HepG2 (cell line): ENCODE measurements around the gene CCDC85C. TPM values are rescaled to one million over a fixed set of nuclear protein-coding genes. Genes with fewer than 3 reads are reported as not detected.

Source experiments
- ATAC-seq: fragments of 200-7000 bp; cut with Tn5 transposase; 3 replicates; pipeline ENCODE4 v1.9.1; 2020; ENCODE audit warnings: mild to moderate bottlenecking, moderate library complexity
- BruUV-seq: library from RNA; stranded (reverse); fragments of 400-500 nt; replicated peaks from 2 replicates; lab custom pipeline; 2021; lab: Mats Ljungman, UMichigan
- CTCF ChIA-PET: fragments of 300-600 bp; formaldehyde crosslinking; extraction: SDS; loops from one replicate; lab custom pipeline; 2021; ENCODE audit warnings: low total read pairs, inconsistent platforms, low intra/inter-chr PET ratio; lab: Yijun Ruan, JAX
- POLR2A ChIA-PET: fragments of 350-600 bp; sonication (Branson Sonifier 250); formaldehyde crosslinking; loops from one replicate; lab custom pipeline; 2020; ENCODE audit warnings: antibody characterized with exemption, inconsistent platforms; lab: Yijun Ruan, JAX
- DNase-seq: peaks from one replicate; pipeline ENCODE4 v3.0.0-alpha.2; 2015; ENCODE audit warnings: low spot score
- FAIRE-seq: peaks from 3 replicates; lab custom pipeline; 2011; peaks lifted over from hg19 to GRCh38; lab: Jason Lieb, UNC
- H2AFZ ChIP-seq: one replicate; pipeline ENCODE4 v1.6.1; 2011; ENCODE audit warnings: low read length, inconsistent platforms
- H3K27ac ChIP-seq: fragments of 300-600 bp; 3 replicates; pipeline ENCODE4 v1.8.0; 2011; ENCODE audit warnings: mixed run types, mild to moderate bottlenecking, mixed read lengths, low read length, inconsistent platforms; ENCODE audit not compliant: insufficient read depth; ENCODE audit errors: extremely low read length
- H3K27me3 ChIP-seq, 2 experiments: fragments of 200-600 bp in 1 of 2; 2 replicates in 1 of 2; 3 replicates in 1 of 2; pipeline versions ENCODE4 v1.6.0 to v1.8.0; 2011; ENCODE audit warnings: low read length in 2 of 2, mild to moderate bottlenecking in 2 of 2, moderate library complexity in 2 of 2, inconsistent platforms in 1 of 2; ENCODE audit not compliant: insufficient read depth in 2 of 2, control insufficient read depth in 1 of 2
- H3K36me3 ChIP-seq, 2 experiments: fragments of 200-600 bp in 1 of 2; replicated peaks in 1 of 2; 2 replicates in 1 of 2; 3 replicates in 1 of 2; pipeline versions ENCODE4 v1.5.1 to v1.8.0; 2011; ENCODE audit warnings: low read length in 2 of 2, inconsistent platforms in 1 of 2; ENCODE audit not compliant: insufficient read depth in 2 of 2, control insufficient read depth in 1 of 2
- H3K4me1 ChIP-seq: 2 replicates; pipeline ENCODE4 v1.5.1; 2012; ENCODE audit warnings: low read length, inconsistent platforms; ENCODE audit not compliant: insufficient read depth
- H3K4me2 ChIP-seq: 2 replicates; pipeline ENCODE4 v1.6.0; 2011; ENCODE audit warnings: low read depth, low read length, inconsistent platforms
- H3K4me3 ChIP-seq, 3 experiments: fragments of 200-600 bp in 1 of 3; sonication (generic), shearing (Covaris generic) in 1 of 3; replicated peaks in 1 of 3; 2 replicates each; pipeline ENCODE4 v1.5.1; 2011 to 2016; ENCODE audit warnings: low read length in 3 of 3, inconsistent platforms in 2 of 3, low read depth in 2 of 3, mild to moderate bottlenecking in 2 of 3, control low read depth in 1 of 3, mixed read lengths in 1 of 3; ENCODE audit not compliant: insufficient read depth in 1 of 3
- H3K79me2 ChIP-seq: one replicate; pipeline ENCODE4 v1.6.1; 2011; ENCODE audit warnings: low read length, inconsistent platforms; ENCODE audit not compliant: insufficient read depth
- H3K9ac ChIP-seq: 2 replicates; pipeline ENCODE4 v1.6.0; 2011; ENCODE audit warnings: mild to moderate bottlenecking, low read depth, low read length, inconsistent platforms; ENCODE audit not compliant: insufficient read depth
- H3K9me3 ChIP-seq: 2 replicates; pipeline ENCODE4 v1.5.1; 2012; ENCODE audit warnings: mild to moderate bottlenecking, low read length
- H4K20me1 ChIP-seq: 2 replicates; pipeline ENCODE4 v1.6.0; 2011; ENCODE audit warnings: inconsistent platforms, mild to moderate bottlenecking, low read length, moderate library complexity; ENCODE audit not compliant: insufficient read depth
- HNF1B ChIP-seq: sonication (generic); formaldehyde crosslinking; IDR thresholded peaks from 2 replicates; pipeline ENCODE4 v1.5.1; 2020; ENCODE audit warnings: mild to moderate bottlenecking, moderate library complexity, missing genetic modification reagents
- JDP2 ChIP-seq: sonication (generic); formaldehyde crosslinking; IDR thresholded peaks from 2 replicates; pipeline ENCODE4 v1.8.1; 2022; ENCODE audit warnings: missing genetic modification reagents, borderline replicate concordance
- MNT ChIP-seq: fragments of 450-650 bp; IDR thresholded peaks from 2 replicates; pipeline ENCODE4 v1.6.1; 2016
- MXD1 ChIP-seq: sonication (generic); formaldehyde crosslinking; IDR thresholded peaks from 2 replicates; pipeline ENCODE4 v1.4.0; 2020; ENCODE audit warnings: mild to moderate bottlenecking, missing genetic modification reagents
- NR2F6 ChIP-seq, 2 experiments: IDR thresholded peaks; 2 replicates each; pipeline ENCODE4 v1.6.1; 2016; ENCODE audit warnings: antibody characterized with exemption in 1 of 2, mild to moderate bottlenecking in 1 of 2
- PHF5A ChIP-seq: IDR thresholded peaks from one replicate; pipeline ENCODE4 v1.6.1; 2018; ENCODE audit warnings: low read depth, missing genetic modification reagents; ENCODE audit not compliant: unreplicated experiment
- PLRG1 ChIP-seq: fragments of 450-650 bp; conservative IDR thresholded peaks from 2 replicates; pipeline ENCODE4 v1.6.1; 2016
- SALL1 ChIP-seq: sonication (generic); formaldehyde crosslinking; IDR thresholded peaks from 2 replicates; pipeline ENCODE4 v1.8.0; 2022; ENCODE audit warnings: mild to moderate bottlenecking, missing genetic modification reagents
- SOX6 ChIP-seq, 2 experiments: fragments of 450-650 bp in 1 of 2; sonication (generic) in 1 of 2; formaldehyde crosslinking in 1 of 2; IDR thresholded peaks; 2 replicates each; pipeline versions ENCODE4 v1.4.0 to v1.6.1; 2017 to 2020; ENCODE audit warnings: antibody characterized with exemption in 1 of 2, mild to moderate bottlenecking in 1 of 2, missing genetic modification reagents in 1 of 2
- ZBTB38 ChIP-seq: sonication (generic); formaldehyde crosslinking; IDR thresholded peaks from 2 replicates; pipeline ENCODE4 v1.5.1; 2020; ENCODE audit warnings: mild to moderate bottlenecking, missing genetic modification reagents
- ZFP37 ChIP-seq: sonication (generic); formaldehyde crosslinking; IDR thresholded peaks from 2 replicates; pipeline ENCODE4 v1.4.0; 2020; ENCODE audit warnings: missing genetic modification reagents, borderline replicate concordance
- ZNF75D ChIP-seq: sonication (generic); formaldehyde crosslinking; IDR thresholded peaks from 2 replicates; pipeline ENCODE4 v1.8.1; 2023; ENCODE audit warnings: missing genetic modification reagents, mild to moderate bottlenecking, borderline replicate concordance
- ZNF800 ChIP-seq: sonication (generic); formaldehyde crosslinking; IDR thresholded peaks from 2 replicates; pipeline ENCODE4 v1.4.0; 2020; ENCODE audit warnings: missing genetic modification reagents
- ZSCAN25 ChIP-seq: sonication (generic); formaldehyde crosslinking; IDR thresholded peaks from 2 replicates; pipeline ENCODE4 v1.8.0; 2022; ENCODE audit warnings: mild to moderate bottlenecking, missing genetic modification reagents
- ZXDC ChIP-seq: sonication (generic); formaldehyde crosslinking; IDR thresholded peaks from 2 replicates; pipeline ENCODE4 v1.5.0; 2020; ENCODE audit warnings: mild to moderate bottlenecking, missing genetic modification reagents
- WGBS: methylation state at CpG from one replicate; pipeline ENCODE4 v1.1.6; 2017; ENCODE audit warnings: low lambda C conversion rate; 5-methylcytosine and 5-hydroxymethylcytosine counted together
- in situ Hi-C: cut with HindIII; loops from 2 replicates; pipeline ENCODE4 v1.10.0; 2017; ENCODE audit warnings: low pct_unique_long_range_greater_than_20kb; ENCODE audit not compliant: extremely low pct_ligation_motif_present
- intact Hi-C: fragments of 100-400 bp; cut with micrococcal nuclease; formaldehyde crosslinking; loops from one replicate; pipeline ENCODE4 v1.10.0; 2022; ENCODE audit not compliant: unreplicated experiment
- polyA plus RNA-seq, 8 experiments: library from polyadenylated mRNA; depleted of rRNA in 3 of 8; stranded (reverse) in 7 of 8; unstranded in 1 of 8; fragments of >200 nt; fragmentation: Illumina TruSeq in 4 of 8; extraction: Trizol in 4 of 8; gene quantifications; 2 replicates each; pipeline versions ENCODE4 v1.2.1 to v1.2.3, GENCODE V29; 2011 to 2016; ENCODE audit warnings: low read depth in 4 of 8, missing spikeins in 1 of 8, mixed read lengths in 1 of 8; ENCODE audit not compliant: insufficient read depth in 1 of 8
- total RNA-seq, 5 experiments: library from RNA; depleted of rRNA; stranded (reverse); fragments of >200 nt; fragmentation: Illumina TruSeq; extraction: Trizol; gene quantifications; 2 replicates each; pipeline ENCODE4 v1.2.3, GENCODE V29; 2016; ENCODE audit warnings: low read depth in 1 of 5

The CCDC85C gene
- total and polyA plus RNA-seq, 2 of the 13 experiments (the other 11 are each of a cell fraction or from before 2014, with no cell fraction given): 18.8 to 43.8 TPM

GRCh38 chr14:99589651-99590530 lies 14.1 kb downstream of the CCDC85C start:
- FAIRE-seq: no peak
- Histone ChIP-seq H3K4me1 (peaks cover 66% of the 10 kb centered on the region), H3K9ac (no peak overlapping the region)
- no peak for TF ChIP-seq HNF1B (CRISPR knock-in tag)
- TF ChIP-seq ZFP37 (CRISPR knock-in tag): no peak
- no peak for TF ChIP-seq ZSCAN25 (CRISPR knock-in tag)
- TF ChIP-seq MNT: no peak
- TF ChIP-seq PHF5A (CRISPR knock-in tag): no peak
- TF ChIP-seq SOX6 (IDR thresholded peaks at IDR 0.05): no peak
- TF ChIP-seq SOX6 (CRISPR knock-in tag; IDR thresholded peaks at IDR 0.05): no peak
- no peak for TF ChIP-seq ZXDC (CRISPR knock-in tag)
- no peak for TF ChIP-seq ZNF75D (CRISPR knock-in tag)
- TF ChIP-seq SALL1 (CRISPR knock-in tag): no peak
- TF ChIP-seq JDP2 (CRISPR knock-in tag): no peak
- no peak for TF ChIP-seq ZNF800 (CRISPR knock-in tag)
- no peak for TF ChIP-seq NR2F6 (IDR thresholded peaks at IDR 0.05)
- TF ChIP-seq NR2F6 (CRISPR knock-in tag; IDR thresholded peaks at IDR 0.05): no peak
- TF ChIP-seq PLRG1: no peak
- TF ChIP-seq MXD1: no peak
- TF ChIP-seq ZBTB38: no peak

More at GRCh38 chr14:99589651-99590530, 14.1 kb downstream of the CCDC85C start:
- H3K27ac ChIP-seq: no peak overlapping the region
- H3K9me3 ChIP-seq: no peaks in the 10 kb centered on the region
- no TSS peak for BruUV-seq
- H2AFZ ChIP-seq: no peak overlapping the region
- WGBS: 89% methylated on average over 13 of the region's 17 CpGs
- no peak for ATAC-seq
- ChIA-PET CTCF (no interaction called here), POLR2A (no interaction called here)
- no peak overlapping the region for H3K4me3 ChIP-seq
- no peak for DNase-seq
- peaks cover 3 to 4% of the 10 kb centered on the region in 2 experiments; a peak in 4 of 5 replicates for H3K36me3 ChIP-seq
- peaks cover 97% of the 10 kb centered on the region for H3K79me2 ChIP-seq
- intact Hi-C loops: no loop called here
- H4K20me1 ChIP-seq: peaks cover 37% of the 10 kb centered on the region
- in situ Hi-C loops: no loop called here
- no peak overlapping the region for H3K4me2 ChIP-seq
- no peaks in the 10 kb centered on the region; a peak in 1 of 5 replicates for H3K27me3 ChIP-seq
